ENCODE measurements around the gene PITPNC1. TPM values are rescaled to one million over a fixed set of nuclear protein-coding genes. Genes with fewer than 3 reads are reported as not detected.

Gene PITPNC1
- total RNA-seq, 1 experiment from 2014 or later, result 4.2 TPM

DNA sequence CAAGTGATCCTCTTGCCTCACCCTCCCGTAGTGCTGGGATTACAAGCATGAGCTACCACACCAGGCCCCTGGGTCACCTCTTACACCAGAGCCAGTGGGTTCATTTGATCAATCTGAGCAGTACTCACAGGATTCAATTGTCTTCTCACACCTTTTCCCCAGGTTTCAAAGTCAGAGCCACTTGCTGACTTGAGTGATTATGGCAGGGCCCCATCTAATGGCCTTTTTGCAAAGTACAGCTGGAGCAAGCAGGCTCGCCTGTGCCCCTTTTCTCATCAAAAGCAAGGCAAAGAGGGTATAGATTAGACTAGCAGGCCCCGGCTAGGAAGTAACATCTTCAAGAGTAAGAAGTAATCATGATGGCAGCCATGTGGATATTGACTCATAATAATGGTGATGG is 225.9 kb downstream of the PITPNC1 start:
- BruUV-seq (replicated peaks), result no TSS peak
- CTCF ChIA-PET, result interaction anchor here (0.7 kb wide), 1 partner anchor 76 kb away, joined by 3 read pairs; no protein-coding TSS in a partner anchor
- Histone ChIP-seq H3K4me1 (no peaks in the 10 kb centered on the region), H3K9me3 (no peaks in the 10 kb centered on the region), H3K36me3 (ENCODE audit: control insufficient read depth, insufficient read depth, low read length) (no peaks in the 10 kb centered on the region), H3K4me3 (ENCODE audit: low read depth, low read length) (no peak overlapping the region), H3K27me3 (replicated peaks; ENCODE audit: control insufficient read depth, insufficient read depth, low read length) (no peaks in the 10 kb centered on the region)
- Mint-ChIP-seq H3K27me3 (ENCODE audit: insufficient read depth, unreplicated experiment) (peaks cover 5% of the 10 kb centered on the region), H3K4me1 (ENCODE audit: low read depth, unreplicated experiment) (peaks cover 7% of the 10 kb centered on the region), H3K4me3 (ENCODE audit: unreplicated experiment) (no peak overlapping the region), H3K27ac (ENCODE audit: unreplicated experiment) (no peak overlapping the region), H3K36me3 (ENCODE audit: insufficient read depth, unreplicated experiment) (peaks cover under 1% of the 10 kb centered on the region), H3K9me3 (ENCODE audit: unreplicated experiment) (no peaks in the 10 kb centered on the region)
- POLR2A ChIA-PET, result no interaction called here
- TF ChIP-seq, protein P1, sequence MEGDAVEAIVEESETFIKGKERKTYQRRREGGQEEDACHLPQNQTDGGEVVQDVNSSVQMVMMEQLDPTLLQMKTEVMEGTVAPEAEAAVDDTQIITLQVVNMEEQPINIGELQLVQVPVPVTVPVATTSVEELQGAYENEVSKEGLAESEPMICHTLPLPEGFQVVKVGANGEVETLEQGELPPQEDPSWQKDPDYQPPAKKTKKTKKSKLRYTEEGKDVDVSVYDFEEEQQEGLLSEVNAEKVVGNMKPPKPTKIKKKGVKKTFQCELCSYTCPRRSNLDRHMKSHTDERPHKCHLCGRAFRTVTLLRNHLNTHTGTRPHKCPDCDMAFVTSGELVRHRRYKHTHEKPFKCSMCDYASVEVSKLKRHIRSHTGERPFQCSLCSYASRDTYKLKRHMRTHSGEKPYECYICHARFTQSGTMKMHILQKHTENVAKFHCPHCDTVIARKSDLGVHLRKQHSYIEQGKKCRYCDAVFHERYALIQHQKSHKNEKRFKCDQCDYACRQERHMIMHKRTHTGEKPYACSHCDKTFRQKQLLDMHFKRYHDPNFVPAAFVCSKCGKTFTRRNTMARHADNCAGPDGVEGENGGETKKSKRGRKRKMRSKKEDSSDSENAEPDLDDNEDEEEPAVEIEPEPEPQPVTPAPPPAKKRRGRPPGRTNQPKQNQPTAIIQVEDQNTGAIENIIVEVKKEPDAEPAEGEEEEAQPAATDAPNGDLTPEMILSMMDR (IDR thresholded peaks at IDR 0.05; ENCODE audit: insufficient read depth in 1 of 2, low read depth in 1 of 2, low read length in 1 of 2, severe bottlenecking in 1 of 2, unreplicated experiment in 1 of 2), result peak; percentile 46 to 74
- intact Hi-C loops (cut with micrococcal nuclease; ENCODE audit: unreplicated experiment), result loop anchor here (1.0 to 10.0 kb wide), 4 partner anchors 28 to 229 kb away; no protein-coding TSS in a partner anchor
- peak; percentile 55 to 61 for DNase-seq

DNA sequence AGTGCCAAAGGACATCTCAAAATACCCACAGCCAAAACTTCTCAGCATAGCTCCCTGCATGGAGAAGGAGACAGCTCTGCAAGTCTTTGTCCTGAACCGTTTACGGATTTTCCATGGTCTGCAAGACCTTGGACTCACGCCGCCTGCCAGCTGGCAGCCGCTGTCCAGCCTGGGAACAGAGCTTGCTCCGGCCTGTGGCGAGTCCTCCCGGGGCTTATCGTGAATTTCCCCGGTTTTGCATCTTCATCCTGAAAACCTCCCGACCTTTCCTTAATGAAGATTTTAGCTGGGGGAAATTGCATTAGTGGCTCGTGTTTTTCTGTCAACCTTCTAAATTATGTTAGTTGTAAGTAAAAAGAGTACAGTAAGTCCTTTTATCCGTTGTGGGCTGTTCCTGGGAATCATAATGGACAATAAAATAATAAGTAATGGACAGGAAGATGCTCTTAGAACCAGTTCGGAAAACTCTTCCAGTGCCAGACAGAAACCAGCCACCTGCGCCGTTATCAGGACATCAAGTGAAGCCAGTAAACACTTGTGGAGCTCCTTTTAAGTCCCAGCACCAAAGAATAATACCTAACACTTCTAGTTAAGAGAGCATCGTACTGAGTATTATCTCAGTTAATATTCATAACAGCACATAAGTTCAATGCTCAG is 228.3 kb downstream of the PITPNC1 start:
- Histone ChIP-seq H3K4me3 (ENCODE audit: low read depth, low read length) (no peak overlapping the region), H3K36me3 (ENCODE audit: control insufficient read depth, insufficient read depth, low read length) (no peaks in the 10 kb centered on the region), H3K9me3 (no peaks in the 10 kb centered on the region), H3K4me1 (no peaks in the 10 kb centered on the region), H3K27me3 (replicated peaks; ENCODE audit: control insufficient read depth, insufficient read depth, low read length) (no peaks in the 10 kb centered on the region)
- POLR2A ChIA-PET, result no interaction called here
- Mint-ChIP-seq H3K27me3 (ENCODE audit: insufficient read depth, unreplicated experiment) (peaks cover under 1% of the 10 kb centered on the region), H3K36me3 (ENCODE audit: insufficient read depth, unreplicated experiment) (no peaks in the 10 kb centered on the region), H3K4me3 (ENCODE audit: unreplicated experiment) (no peak overlapping the region), H3K9me3 (ENCODE audit: unreplicated experiment) (no peaks in the 10 kb centered on the region), H3K4me1 (ENCODE audit: low read depth, unreplicated experiment) (peaks cover 7% of the 10 kb centered on the region), H3K27ac (ENCODE audit: unreplicated experiment) (no peak overlapping the region)
- no TSS peak for BruUV-seq (replicated peaks)
- CTCF ChIA-PET, result no interaction called here
- no peak for DNase-seq
- TF ChIP-seq, protein P1 (IDR thresholded peaks at IDR 0.05; ENCODE audit: insufficient read depth in 1 of 2, low read depth in 1 of 2, low read length in 1 of 2, severe bottlenecking in 1 of 2, unreplicated experiment in 1 of 2), result no peak
- intact Hi-C loops (cut with micrococcal nuclease; ENCODE audit: unreplicated experiment), result loop anchor here (10.0 kb wide), 1 partner anchor 131 kb away; no protein-coding TSS in a partner anchor

DNA sequence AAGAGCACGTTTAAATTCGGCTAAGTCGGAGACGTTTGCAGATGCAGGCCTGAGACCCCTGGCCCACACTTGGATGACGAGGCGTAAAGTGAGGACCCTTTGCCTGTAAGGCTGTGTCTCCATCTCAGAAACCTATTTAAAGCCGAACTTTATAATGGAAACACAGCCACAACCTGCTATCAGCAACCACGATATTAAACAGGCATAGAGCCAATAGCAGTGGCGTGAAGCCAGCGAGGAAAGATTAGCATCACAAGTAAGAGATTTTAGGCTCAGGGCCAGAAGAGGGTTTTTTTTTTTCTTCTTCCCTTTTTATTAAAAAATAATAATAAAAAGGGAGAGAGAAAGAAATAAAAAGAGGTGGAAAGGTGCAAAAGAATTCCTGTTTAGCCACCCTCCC is 229.4 kb downstream of the PITPNC1 start:
- Histone ChIP-seq H3K27me3 (replicated peaks; ENCODE audit: control insufficient read depth, insufficient read depth, low read length) (no peaks in the 10 kb centered on the region), H3K36me3 (ENCODE audit: control insufficient read depth, insufficient read depth, low read length) (no peaks in the 10 kb centered on the region), H3K4me1 (no peaks in the 10 kb centered on the region), H3K9me3 (no peaks in the 10 kb centered on the region), H3K4me3 (ENCODE audit: low read depth, low read length) (no peak overlapping the region)
- TF ChIP-seq, protein P1 (IDR thresholded peaks at IDR 0.05; ENCODE audit: insufficient read depth in 1 of 2, low read depth in 1 of 2, low read length in 1 of 2, severe bottlenecking in 1 of 2, unreplicated experiment in 1 of 2), result no peak
- Mint-ChIP-seq H3K27me3 (ENCODE audit: insufficient read depth, unreplicated experiment) (no peaks in the 10 kb centered on the region), H3K4me1 (ENCODE audit: low read depth, unreplicated experiment) (peaks cover 3% of the 10 kb centered on the region), H3K36me3 (ENCODE audit: insufficient read depth, unreplicated experiment) (no peaks in the 10 kb centered on the region), H3K9me3 (ENCODE audit: unreplicated experiment) (no peaks in the 10 kb centered on the region), H3K27ac (ENCODE audit: unreplicated experiment) (no peak overlapping the region), H3K4me3 (ENCODE audit: unreplicated experiment) (no peak overlapping the region)
- intact Hi-C loops (cut with micrococcal nuclease; ENCODE audit: unreplicated experiment), result loop anchor here (10.0 kb wide), 1 partner anchor 132 kb away; no protein-coding TSS in a partner anchor
- BruUV-seq (replicated peaks), result no TSS peak
- CTCF ChIA-PET, result no interaction called here
- no peak for DNase-seq
- POLR2A ChIA-PET, result no interaction called here
